T-helper 1 cell treated with Interleukin-12 subunit alpha and Interleukin-12 subunit beta and Interleukin-4 antibody, amounts not matched to agents 30 ng/mL and 1 ng/mL, for 36 hours (primary cell): Measurements from ENCODE around the gene FXR1. TPM values are rescaled to one million over a fixed set of nuclear protein-coding genes. Genes with fewer than 3 reads are reported as not detected.
"Not testable (repeated sequence)": the region's sequence is repeated elsewhere in the genome, so short reads cannot be mapped to it uniquely, and the experiment has no call there.

Source experiments
- intact Hi-C: fragments of 100-400 bp; cut with micrococcal nuclease; formaldehyde crosslinking; loops from one replicate; pipeline ENCODE4 v1.15.1; 2024
- total RNA-seq: library from RNA; stranded (reverse); gene quantifications from 2 replicates; pipeline ENCODE4 v1.2.3, GENCODE V29; 2022

Gene FXR1
- total RNA-seq, result 118 and 121 TPM in 2 replicates

DNA sequence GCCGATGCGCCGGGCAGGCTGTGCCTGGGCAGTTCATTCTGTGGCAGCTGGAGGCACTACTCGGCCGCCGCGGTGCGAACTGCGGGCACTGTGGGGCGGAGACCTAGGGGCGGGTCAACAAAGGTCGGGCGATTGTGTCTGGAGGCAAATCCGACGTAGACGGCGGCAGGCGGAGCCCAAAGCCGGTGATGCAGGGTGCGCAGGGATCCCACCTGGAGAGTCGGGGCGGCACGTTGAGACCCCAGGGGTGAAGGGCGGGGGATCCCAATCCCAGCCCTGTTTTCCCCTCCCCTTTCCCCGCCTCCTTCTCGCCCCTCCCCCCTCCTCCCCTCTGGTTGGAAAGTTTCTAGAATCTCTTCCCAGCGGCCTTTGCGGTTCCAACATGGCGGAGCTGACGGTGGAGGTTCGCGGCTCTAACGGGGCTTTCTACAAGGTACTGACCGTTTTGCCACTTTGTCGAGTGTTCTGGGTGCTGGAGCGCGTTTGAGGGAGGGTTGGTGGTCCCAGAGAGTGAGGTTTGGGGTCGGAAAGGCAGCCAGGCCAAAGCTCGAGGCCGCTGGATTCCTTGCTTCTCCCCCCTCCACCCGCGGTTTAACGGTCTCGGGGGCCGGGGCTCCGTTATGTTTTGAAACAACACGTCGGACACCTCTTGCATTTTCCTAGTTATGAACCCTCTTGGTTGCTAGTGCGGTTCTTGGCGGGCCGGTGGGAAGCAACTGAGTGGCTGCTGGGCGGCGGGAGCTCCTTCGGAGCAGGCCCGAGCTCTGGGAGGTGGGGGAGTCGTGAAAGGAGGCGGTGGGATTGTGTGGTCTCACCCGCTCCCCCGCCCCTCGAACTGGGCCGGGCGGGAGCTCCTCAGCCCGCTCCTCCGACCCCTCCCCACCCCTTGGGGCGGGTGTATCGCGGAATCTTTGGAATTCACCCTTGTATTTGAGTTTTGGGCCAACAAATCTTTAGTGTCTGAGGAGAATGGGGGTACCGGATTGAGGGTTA is at the start of gene FXR1:
TSS of gene FXR1 (plus strand) at position 367 of the 993 bp plus-strand sequence. CDS start at position 383, 16 bp downstream.
- intact Hi-C loops, result loop anchor here (1.0 to 10.0 kb wide), 14 partner anchors 44 to 1898 kb away; partner anchors contain the start of genes ACTL6A, ATP11B, DNAJC19 and GNB4

DNA sequence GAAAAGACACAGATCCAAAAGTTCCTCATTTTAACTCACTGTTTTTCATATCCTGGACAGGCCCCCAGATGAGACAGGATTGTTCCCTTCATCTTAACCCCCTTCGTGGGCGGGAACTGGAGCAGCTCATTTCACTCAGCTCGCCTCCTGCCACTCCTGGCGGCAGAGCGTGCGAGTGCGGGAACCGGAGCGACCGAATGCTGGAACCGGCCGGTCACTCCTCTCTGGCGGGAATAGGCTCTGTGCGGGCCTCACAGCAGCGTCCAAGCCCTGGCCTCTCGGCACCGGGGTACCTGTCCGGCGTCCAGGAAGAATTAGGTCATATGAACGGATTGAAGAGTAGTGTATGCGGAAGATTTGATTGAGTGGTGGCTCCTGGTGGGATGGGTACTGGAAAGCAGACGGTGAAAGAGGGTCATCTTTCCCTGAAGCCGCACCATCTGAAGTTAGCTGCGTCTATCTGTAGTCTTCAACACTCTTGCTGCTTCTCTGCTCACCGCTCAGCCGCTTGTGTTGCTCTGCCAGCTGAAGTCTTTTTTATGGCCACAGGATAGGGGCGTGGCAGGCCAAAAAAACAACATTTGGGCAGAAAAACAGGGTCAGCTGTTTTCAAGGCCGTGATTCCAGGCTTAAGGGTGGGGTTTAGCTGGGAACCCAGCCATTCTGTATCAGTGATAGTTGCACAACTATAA is 42.3 kb upstream of the FXR1 start:
- intact Hi-C loops, result no loop called here

- intact Hi-C loops, result no loop called here
Measured at GRCh38 chr3:180871901-180872300, 40.6 kb upstream of the FXR1 start.

- intact Hi-C loops, result not testable (repeated sequence)
Measured at GRCh38 chr3:180872430-180872829, 40.0 kb upstream of the FXR1 start.

GRCh38 chr3:180875124-180875698 is 37.3 kb upstream of the FXR1 start:
- intact Hi-C loops, result no loop called here

- intact Hi-C loops, result no loop called here
Measured at GRCh38 chr3:180881065-180881801, 31.2 kb upstream of the FXR1 start.

DNA sequence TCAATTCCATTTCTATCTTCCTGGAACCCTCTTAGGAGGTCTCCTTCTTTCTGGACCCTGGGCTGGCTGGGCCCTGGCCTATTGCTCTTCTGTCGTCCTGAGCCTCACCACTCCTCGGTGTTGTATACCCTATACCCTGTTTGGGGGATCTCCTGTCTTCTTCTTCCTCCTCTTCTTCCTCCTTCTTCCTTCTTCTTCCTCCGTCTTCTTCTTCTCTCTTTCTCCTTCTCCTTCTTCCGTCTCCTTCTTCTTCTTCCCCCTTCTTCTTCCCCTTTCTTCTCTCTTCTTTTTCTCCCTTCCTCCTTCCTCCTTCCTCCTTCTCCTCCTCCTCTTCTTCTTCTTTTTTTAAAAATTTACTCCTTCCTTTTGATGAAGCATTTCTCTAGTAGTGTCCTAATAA is 30.4 kb upstream of the FXR1 start:
- intact Hi-C loops, result no loop called here

DNA sequence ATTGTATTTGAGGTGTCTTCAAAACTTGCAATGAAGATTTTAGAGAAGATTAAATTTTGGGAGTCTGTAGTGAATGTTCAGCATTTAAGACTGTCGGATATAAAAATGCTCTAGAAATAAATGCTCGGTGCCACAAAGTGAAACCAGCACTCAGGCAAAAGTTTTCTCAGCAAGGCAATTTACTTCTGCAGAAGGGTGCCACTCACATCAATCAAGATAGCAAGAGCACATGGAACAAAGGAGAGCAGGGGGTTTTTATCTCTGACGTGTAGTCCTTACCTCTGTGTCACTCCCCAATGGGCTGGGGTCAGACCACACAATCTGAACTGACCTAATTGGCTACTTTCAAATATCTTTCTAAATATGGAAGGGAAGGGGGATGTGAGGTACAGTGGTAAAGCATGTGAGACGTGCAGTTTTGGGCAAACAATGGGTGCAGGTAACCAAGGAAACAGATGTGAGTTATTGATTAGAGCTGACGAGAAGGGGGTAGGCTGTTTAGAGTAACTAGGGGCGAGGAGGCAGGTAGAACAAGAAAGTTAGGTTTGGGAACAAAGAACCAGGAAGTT is 23.4 kb upstream of the FXR1 start:
- intact Hi-C loops, result no loop called here

DNA sequence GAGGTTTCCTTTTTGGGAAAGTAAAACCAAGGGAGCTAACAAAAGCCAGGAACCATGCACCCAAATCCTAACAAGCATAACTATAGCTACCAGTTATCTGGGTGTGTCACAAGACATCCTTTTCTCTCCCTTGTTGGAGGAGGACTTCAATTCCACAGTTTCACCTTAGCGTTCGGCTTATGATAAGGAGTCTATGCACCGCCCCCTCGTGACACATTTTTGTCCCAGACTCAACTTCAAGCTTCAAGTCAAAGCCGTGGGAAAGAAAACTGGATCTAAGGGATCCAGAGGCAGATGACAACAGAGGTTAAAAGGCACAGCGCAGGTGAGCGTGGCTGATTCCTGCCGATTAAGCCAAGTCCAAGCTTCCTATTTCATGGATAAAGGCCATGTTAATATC is 13.9 kb upstream of the FXR1 start:
- intact Hi-C loops, result no loop called here

DNA sequence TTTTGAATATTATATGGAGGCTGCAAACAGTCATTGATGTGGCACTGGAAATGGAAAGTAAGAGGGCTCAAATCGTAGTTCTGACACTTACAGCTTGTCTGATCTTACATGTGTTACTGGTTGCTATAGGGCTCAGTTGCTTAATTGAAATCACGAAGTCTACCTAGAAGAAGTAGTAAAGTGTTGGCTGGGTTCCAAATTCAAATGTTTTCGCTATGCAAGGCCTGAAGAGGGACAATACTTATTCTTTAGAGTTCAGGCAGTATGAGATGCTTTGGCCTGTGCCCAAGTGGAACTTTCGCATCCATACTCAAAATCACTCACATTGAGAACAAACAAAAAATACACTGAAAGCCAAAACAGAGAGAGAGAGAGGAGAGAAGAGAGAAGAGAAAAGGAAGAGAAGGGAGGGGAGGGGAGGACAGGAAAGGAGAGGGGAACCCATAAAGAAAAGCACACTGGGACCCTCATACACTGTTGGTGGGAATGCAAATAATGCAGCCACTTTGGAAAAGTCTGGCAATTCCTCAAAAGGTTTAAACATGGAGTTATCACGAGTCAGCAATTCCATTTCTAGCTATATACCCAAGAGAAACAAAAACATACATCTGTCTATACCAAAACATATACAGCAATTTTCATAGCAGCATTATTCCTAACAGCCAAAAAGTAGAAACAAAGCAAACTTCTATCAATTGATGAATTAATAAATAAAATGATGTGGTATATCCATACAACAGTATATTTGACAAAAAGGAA is 2.9 kb upstream of the FXR1 start:
- intact Hi-C loops, result loop anchor here (5.0 to 10.0 kb wide), 7 partner anchors 225 to 1895 kb away; partner anchors contain the start of genes ATP11B, GNB4, MFN1 and ZNF639

DNA sequence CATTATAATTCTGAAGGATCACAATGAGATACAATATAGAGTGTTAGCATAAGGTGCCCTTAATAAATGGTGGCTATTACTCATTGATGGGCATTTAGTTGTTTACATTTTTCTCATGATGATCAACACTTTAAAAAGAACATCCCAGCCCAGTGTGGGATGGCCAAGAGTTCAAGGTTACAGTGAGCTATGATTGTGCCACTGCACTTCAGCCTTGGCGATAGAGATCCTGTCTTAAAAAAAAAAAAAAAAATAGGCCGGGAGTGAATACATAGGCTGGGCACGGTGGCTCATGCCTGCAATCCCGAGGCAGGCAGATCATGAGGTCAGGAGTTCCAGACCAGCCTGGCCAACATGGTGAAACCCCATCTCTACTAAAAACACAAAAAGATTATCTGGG is 1.6 kb upstream of the FXR1 start:
- intact Hi-C loops, result loop anchor here (5.0 to 10.0 kb wide), 7 partner anchors 226 to 1896 kb away; partner anchors contain the start of genes ATP11B, GNB4, MFN1 and ZNF639

DNA sequence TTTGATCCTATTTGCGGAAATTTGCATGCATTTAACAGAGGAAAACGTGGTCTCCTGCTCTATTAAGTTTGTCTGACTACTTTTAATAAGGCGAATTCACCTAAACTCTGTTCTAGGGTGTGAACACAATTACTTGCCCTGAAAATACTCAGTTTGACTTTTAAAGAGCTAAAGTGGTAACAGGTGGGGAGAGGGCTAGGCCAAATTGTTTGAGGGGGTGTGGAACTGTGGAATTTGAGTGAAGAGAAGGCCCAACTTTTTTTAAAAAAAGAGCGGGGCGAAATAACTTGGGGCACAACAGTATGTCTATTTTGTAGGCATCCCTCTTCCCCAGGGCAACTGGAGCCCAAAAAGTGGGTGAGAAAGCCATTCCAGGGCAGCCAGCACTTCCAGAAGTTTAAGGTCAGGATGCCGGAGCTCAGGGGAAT is 580 bp upstream of the FXR1 start:
- intact Hi-C loops, result loop anchor here (1.0 to 10.0 kb wide), 14 partner anchors 45 to 1897 kb away; partner anchors contain the start of genes ACTL6A, ATP11B, DNAJC19 and GNB4

DNA sequence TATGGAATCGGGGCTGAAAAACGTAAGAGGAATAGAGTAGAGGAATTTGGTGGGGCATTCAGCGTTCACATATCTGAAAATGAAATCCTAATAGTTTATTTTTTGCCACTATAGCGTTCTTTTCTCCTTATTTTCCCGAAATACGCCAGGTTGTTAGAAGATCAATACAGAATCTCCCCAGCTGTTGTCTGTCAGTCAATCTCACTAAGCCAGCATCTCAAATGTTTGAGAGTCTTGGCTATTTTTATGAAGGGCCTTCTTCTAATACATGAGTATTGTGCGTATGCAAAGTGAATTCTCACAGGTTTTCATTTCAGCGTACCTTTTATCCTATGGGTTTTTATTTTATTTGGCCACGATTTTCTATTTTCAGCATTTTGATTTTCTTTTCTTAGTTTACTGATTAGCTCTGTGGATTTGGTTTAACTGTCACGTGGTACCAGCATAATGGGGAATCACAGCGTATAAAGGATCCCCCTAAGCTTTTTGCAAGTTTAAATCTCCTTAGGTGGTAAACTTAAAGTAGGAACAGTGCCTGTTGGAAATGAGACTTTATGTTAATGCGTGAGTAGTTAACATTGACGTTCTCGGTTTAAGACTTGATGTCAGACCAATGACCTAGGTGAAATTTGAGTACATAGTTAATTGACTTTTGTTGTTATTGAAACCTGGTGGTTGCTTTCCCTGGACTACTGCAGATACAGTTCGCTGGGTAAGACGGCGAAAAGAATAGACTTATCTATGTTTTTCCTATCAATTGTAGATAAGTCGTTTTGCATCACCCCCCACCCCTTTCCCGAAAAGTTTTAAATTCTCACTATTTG is 1.3 kb downstream of the FXR1 start:
- intact Hi-C loops, result loop anchor here (2.0 to 10.0 kb wide), 9 partner anchors 43 to 1899 kb away; partner anchors contain the start of genes ATP11B, GNB4, MFN1 and USP13

DNA sequence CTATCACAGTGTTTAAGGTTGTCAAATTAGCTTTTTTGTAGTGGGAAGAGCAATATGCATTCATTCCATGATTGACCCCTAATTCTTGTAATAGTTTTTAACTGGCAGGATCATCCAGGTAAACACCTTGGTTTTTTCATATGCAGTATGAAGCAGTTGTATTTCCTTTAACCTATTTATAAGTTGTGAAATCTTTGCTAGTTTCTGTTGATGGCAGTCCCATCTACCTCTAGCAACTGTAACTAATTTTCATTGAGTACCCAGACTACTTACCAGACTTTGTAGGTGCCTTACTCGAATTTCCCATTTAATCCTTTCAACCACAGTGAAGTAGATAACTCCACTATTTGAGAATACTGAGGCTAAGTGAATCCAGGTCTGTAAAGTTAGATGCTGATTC is 6.1 kb downstream of the FXR1 start:
- intact Hi-C loops, result loop anchor here (10.0 kb wide), 3 partner anchors 234 to 1904 kb away; no protein-coding TSS in a partner anchor

DNA sequence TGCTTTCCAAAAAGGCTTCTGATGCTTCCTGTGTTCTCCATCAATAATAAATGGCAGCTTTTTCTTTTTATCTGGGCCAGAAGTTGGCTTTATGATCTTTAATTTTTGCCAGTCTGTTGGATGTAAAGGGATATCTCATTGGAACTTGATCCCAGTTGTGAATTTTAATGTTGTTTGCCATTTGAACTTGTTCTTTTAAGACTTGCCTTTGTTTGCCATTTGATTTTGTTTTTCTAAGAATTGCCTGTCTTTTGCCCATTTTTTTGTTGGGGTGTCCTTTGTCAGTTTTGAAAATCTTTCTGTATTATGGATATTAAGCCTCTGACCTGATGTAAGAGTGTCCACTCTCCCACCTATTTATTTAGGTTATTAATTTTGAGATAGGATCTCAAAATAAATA is 9.8 kb downstream of the FXR1 start:
- intact Hi-C loops, result no loop called here

DNA sequence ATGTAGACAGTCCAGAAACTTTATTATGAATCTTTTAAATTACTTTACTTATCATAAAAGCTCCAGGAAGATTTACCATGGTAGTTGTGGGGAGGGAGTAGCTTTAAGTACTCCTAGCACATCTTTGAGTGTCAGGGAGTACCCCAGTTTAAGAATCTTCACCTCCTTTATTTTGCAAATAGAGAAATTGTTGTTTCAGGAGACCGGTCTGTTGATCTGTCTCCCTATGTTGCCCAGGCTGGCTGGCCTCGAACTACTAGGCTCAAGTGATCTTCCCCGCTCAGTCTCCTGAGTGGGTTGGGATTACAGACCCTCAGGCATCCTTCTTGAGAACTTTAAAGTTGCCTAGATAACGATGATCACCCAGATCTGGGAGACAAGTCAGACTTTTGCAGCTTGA is 11.1 kb downstream of the FXR1 start:
- intact Hi-C loops, result no loop called here

- intact Hi-C loops, result no loop called here
Measured at GRCh38 chr3:180926526-180926925, 14.1 kb downstream of the FXR1 start.

- intact Hi-C loops, result no loop called here
Measured at GRCh38 chr3:180929376-180929775, 16.9 kb downstream of the FXR1 start.

DNA sequence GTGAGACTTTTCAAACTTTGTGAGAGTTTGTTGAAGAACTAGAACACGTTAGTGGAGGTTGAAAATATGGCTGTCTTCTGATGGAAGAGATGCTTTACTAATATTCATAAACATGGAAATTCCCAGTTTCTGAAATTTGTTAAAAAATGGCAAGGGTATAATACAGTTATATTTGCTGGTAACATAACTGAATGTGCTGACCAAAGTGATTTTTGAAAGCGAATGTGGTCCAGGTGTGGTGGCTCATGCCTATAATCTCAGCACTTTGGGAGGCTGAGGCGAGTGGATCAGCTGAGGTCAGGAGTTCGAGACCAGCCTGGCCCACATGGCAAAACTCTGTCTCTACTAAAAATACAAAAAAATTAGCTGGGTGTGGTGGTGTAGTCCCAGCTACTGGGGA is 18.1 kb downstream of the FXR1 start:
- intact Hi-C loops, result no loop called here
